Thymus (tissue), 11 donors: Measurements from ENCODE around the gene CTDNEP1. TPM values are rescaled to one million over a fixed set of nuclear protein-coding genes. Genes with fewer than 3 reads are reported as not detected.

ENCODE experiments used
- DNase-seq, 9 donors: peaks; one replicate each; pipeline ENCODE4 v3.0.0-alpha.2; 2013; ENCODE audit warnings: low spot score in 9 of 9, low read depth in 6 of 9, missing footprints in 1 of 9
- H3K27ac ChIP-seq, 2 donors: one replicate each; pipeline ENCODE4 v1.5.1; 2013; ENCODE audit warnings: control low read depth in 1 of 2, low read depth in 1 of 2, low read length in 1 of 2, mild to moderate bottlenecking in 1 of 2, moderate library complexity in 1 of 2
- H3K27me3 ChIP-seq, 2 donors: one replicate each; pipeline ENCODE4 v1.5.1; 2013; ENCODE audit warnings: low read length in 1 of 2; ENCODE audit not compliant: control insufficient read depth in 2 of 2, insufficient read depth in 1 of 2
- H3K36me3 ChIP-seq, 2 donors: one replicate each; pipeline ENCODE4 v1.5.1; 2013; ENCODE audit warnings: low read length in 1 of 2, mild to moderate bottlenecking in 1 of 2, moderate library complexity in 1 of 2; ENCODE audit not compliant: control insufficient read depth in 2 of 2, insufficient read depth in 2 of 2
- H3K4me1 ChIP-seq, 2 donors: one replicate each; pipeline ENCODE4 v1.5.1; 2013; ENCODE audit warnings: low read length in 2 of 2; ENCODE audit not compliant: control insufficient read depth in 2 of 2, insufficient read depth in 2 of 2
- H3K4me3 ChIP-seq, 2 donors: one replicate each; pipeline ENCODE4 v1.5.1; 2013; ENCODE audit warnings: low read length in 2 of 2, control low read depth in 1 of 2, mild to moderate bottlenecking in 1 of 2
- H3K9me3 ChIP-seq, 2 donors: one replicate each; pipeline ENCODE4 v1.5.1; 2013; ENCODE audit warnings: low read length in 1 of 2, mild to moderate bottlenecking in 1 of 2; ENCODE audit not compliant: control insufficient read depth in 2 of 2, insufficient read depth in 1 of 2
- WGBS: extraction: QIAGEN DNeasy Blood & Tissue Kit; methylation state at CpG from one replicate; pipeline ENCODE4 v1.1.7; 2013; 5-methylcytosine and 5-hydroxymethylcytosine counted together
- polyA plus RNA-seq: library from polyadenylated mRNA; stranded (reverse); fragments of 200-250 nt; gene quantifications from one replicate; pipeline ENCODE4 v1.2.3, GENCODE V29; 2013
- total RNA-seq: library from RNA; stranded (reverse); fragments of 120-200 nt; gene quantifications from one replicate; pipeline ENCODE4 v1.2.4, GENCODE V29; 2013
- donor health status: healthy.

Gene CTDNEP1
- total and polyA plus RNA-seq, 2 donors: 19.5 to 79.7 TPM

GRCh38 chr17:7254511-7254910 is 3.0 kb upstream of the CTDNEP1 start:
- H3K27ac ChIP-seq: no peak overlapping the region
- peaks cover 12 to 18% of the 10 kb centered on the region in 2 donors for H3K4me1 ChIP-seq
- no peak for DNase-seq
- H3K36me3 ChIP-seq: peaks cover 40 to 43% of the 10 kb centered on the region in 2 donors
- peaks cover 0 to 4% of the 10 kb centered on the region in 2 donors for H3K9me3 ChIP-seq
- H3K4me3 ChIP-seq: no peak overlapping the region
- 98% methylated on average over 4 of the region's 4 CpGs for WGBS
- no peaks in the 10 kb centered on the region for H3K27me3 ChIP-seq

- peak overlapping the region; percentile 85 to 88 for H3K4me3 ChIP-seq
- 93% methylated on average over 5 of the region's 5 CpGs for WGBS
- H3K27me3 ChIP-seq: no peaks in the 10 kb centered on the region
- no peak for DNase-seq
- peaks cover 12 to 27% of the 10 kb centered on the region in 2 donors for H3K4me1 ChIP-seq
- peak overlapping the region in 1 of 2 donors; percentile 97 for H3K27ac ChIP-seq
- H3K36me3 ChIP-seq: peaks cover 26 to 36% of the 10 kb centered on the region in 2 donors
- H3K9me3 ChIP-seq: peaks cover 0 to 4% of the 10 kb centered on the region in 2 donors
Measured at GRCh38 chr17:7253082-7253481, 1.5 kb upstream of the CTDNEP1 start.

GRCh38 chr17:7252176-7253043 is 876 bp upstream of the CTDNEP1 start, which contains the start of gene ELP5:
TSS of gene ELP5 (plus strand) at chr17:7252215. CDS start at chr17:7252551, 336 bp downstream.
- Histone ChIP-seq H3K27me3 (no peaks in the 10 kb centered on the region), H3K9me3 (peaks cover 0 to 4% of the 10 kb centered on the region in 2 donors), H3K4me1 (peaks cover 12 to 27% of the 10 kb centered on the region in 2 donors), H3K27ac (peak within 1 kb of the TSS; percentile 97 to 99), H3K4me3 (peak within 1 kb of the TSS; percentile 85 to 88), H3K36me3 (peaks cover 20 to 33% of the 10 kb centered on the region in 2 donors)
- peak in 7 of 9 donors; percentile 65 to 91 (median 74) for DNase-seq
- WGBS: 1% methylated on average over 55 of the region's 55 CpGs

GRCh38 chr17:7250695-7251627 is 573 bp downstream of the CTDNEP1 start:
- no peaks in the 10 kb centered on the region for H3K9me3 ChIP-seq
- H3K27ac ChIP-seq: peak overlapping the region; percentile 82 to 99
- peaks cover 19 to 32% of the 10 kb centered on the region in 2 donors for H3K36me3 ChIP-seq
- DNase-seq: peak in 1 of 9 donors; percentile 31
- H3K4me1 ChIP-seq: peaks cover 12 to 27% of the 10 kb centered on the region in 2 donors
- peak overlapping the region; percentile 85 to 88 for H3K4me3 ChIP-seq
- WGBS: under 1% methylated on average over 55 of the region's 55 CpGs
- H3K27me3 ChIP-seq: no peaks in the 10 kb centered on the region

- peak overlapping the region; percentile 85 to 88 for H3K4me3 ChIP-seq
- peaks cover 19 to 35% of the 10 kb centered on the region in 2 donors for H3K36me3 ChIP-seq
- peak overlapping the region in 1 of 2 donors; percentile 14 for H3K27ac ChIP-seq
- peaks cover 12 to 27% of the 10 kb centered on the region in 2 donors for H3K4me1 ChIP-seq
- no peak for DNase-seq
- no peaks in the 10 kb centered on the region for H3K9me3 ChIP-seq
- WGBS: 86% methylated on average over 7 of the region's 7 CpGs
- no peaks in the 10 kb centered on the region for H3K27me3 ChIP-seq
Measured at GRCh38 chr17:7249830-7250229, 1.7 kb downstream of the CTDNEP1 start.

GRCh38 chr17:7249214-7249613 is 2.3 kb downstream of the CTDNEP1 start:
- H3K27me3 ChIP-seq: no peaks in the 10 kb centered on the region
- 94% methylated on average over 6 of the region's 6 CpGs for WGBS
- no peaks in the 10 kb centered on the region for H3K9me3 ChIP-seq
- H3K4me3 ChIP-seq: no peak overlapping the region
- H3K27ac ChIP-seq: no peak overlapping the region
- H3K4me1 ChIP-seq: peaks cover 12 to 27% of the 10 kb centered on the region in 2 donors
- H3K36me3 ChIP-seq: peaks cover 17 to 35% of the 10 kb centered on the region in 2 donors
- DNase-seq: no peak

- Histone ChIP-seq H3K36me3 (peaks cover 21 to 35% of the 10 kb centered on the region in 2 donors), H3K27me3 (no peaks in the 10 kb centered on the region), H3K27ac (no peak overlapping the region), H3K4me3 (no peak overlapping the region), H3K4me1 (peaks cover 12 to 27% of the 10 kb centered on the region in 2 donors), H3K9me3 (no peaks in the 10 kb centered on the region)
- DNase-seq: no peak
- 96% methylated on average over 4 of the region's 4 CpGs for WGBS
Measured at GRCh38 chr17:7248796-7249195, 2.7 kb downstream of the CTDNEP1 start.

- Histone ChIP-seq H3K9me3 (no peaks in the 10 kb centered on the region), H3K36me3 (peaks cover 21 to 37% of the 10 kb centered on the region in 2 donors), H3K4me3 (no peak overlapping the region), H3K27me3 (no peaks in the 10 kb centered on the region), H3K4me1 (peaks cover 12 to 31% of the 10 kb centered on the region in 2 donors), H3K27ac (no peak overlapping the region)
- WGBS: 98% methylated on average over 5 of the region's 5 CpGs
- DNase-seq: no peak
Measured at GRCh38 chr17:7246779-7247178, 4.8 kb downstream of the CTDNEP1 start.
